ENCODE results near the gene PRSS53. TPM values are rescaled to one million over a fixed set of nuclear protein-coding genes. Genes with fewer than 3 reads are reported as not detected.
A peak's percentile ranks its signal among the peaks of the same experiment; 100 is the strongest.

PRSS53 gene
- total RNA-seq, 4 donors from 2014 or later = 0.41 to 1.3 (median 1.1) TPM

GRCh38 chr16:31077024-31077423, 11.7 kb downstream of the PRSS53 start:
- no peaks in the 10 kb centered on the region for H3K27me3 ChIP-seq
- 93 to 95% methylated on average over 4 to 7 of the region's 13 CpGs for WGBS, 2 donors
- DNase-seq = no peak
- H3K36me3 ChIP-seq = peaks cover 33 to 59% (median 51%) of the 10 kb centered on the region in 3 donors
- no peak overlapping the region for H3K27ac ChIP-seq
- H3K9me3 ChIP-seq = no peaks in the 10 kb centered on the region
- intact Hi-C loops (cut with DNase I) = no loop called here
- no peak overlapping the region for H3K4me3 ChIP-seq
- H3K4me1 ChIP-seq = peaks cover 14 to 42% (median 18%) of the 10 kb centered on the region in 3 donors
- no peak for TF ChIP-seq POLR2A (IDR thresholded peaks at IDR 0.05)
- TF ChIP-seq CTCF (IDR thresholded peaks at IDR 0.05) = no peak

GRCh38 chr16:31076319-31076718, 12.4 kb downstream of the PRSS53 start:
- Histone ChIP-seq H3K27me3 (no peaks in the 10 kb centered on the region), H3K36me3 (peaks cover 33 to 54% (median 48%) of the 10 kb centered on the region in 3 donors), H3K4me3 (no peak overlapping the region), H3K9me3 (no peaks in the 10 kb centered on the region), H3K27ac (no peak overlapping the region), H3K4me1 (peaks cover 15 to 42% (median 23%) of the 10 kb centered on the region in 3 donors)
- no peak for DNase-seq
- intact Hi-C loops (cut with DNase I) = no loop called here
- TF ChIP-seq POLR2A (IDR thresholded peaks at IDR 0.05) = no peak
- no peak for TF ChIP-seq CTCF (IDR thresholded peaks at IDR 0.05)
- 71 to 80% methylated on average over 1 to 7 of the region's 16 CpGs for WGBS, 2 donors

- H3K4me3 ChIP-seq = peak overlapping the region; percentile 92 to 97 (median 96)
Observed at GRCh38 chr16:31074814-31075183, 13.9 kb downstream of the PRSS53 start.

GRCh38 chr16:31073970-31074813, 14.6 kb downstream of the PRSS53 start, which contains the start of the genes ZNF646 and ZNF668:
ZNF646 (plus strand) TSS chr16:31074422; CDS start chr16:31076325, 1,903 bp downstream.
ZNF668 (minus strand) TSS chr16:31074240; CDS start chr16:31064459, 9,781 bp downstream.
- 0% methylated on average over 15 to 25 of the region's 48 CpGs for WGBS, 2 donors
- Histone ChIP-seq H3K36me3 (peaks cover 25 to 33% (median 26%) of the 10 kb centered on the region in 3 donors), H3K9me3 (no peaks in the 10 kb centered on the region), H3K27me3 (no peaks in the 10 kb centered on the region), H3K4me1 (peaks cover 15 to 48% (median 23%) of the 10 kb centered on the region in 3 donors), H3K4me3 (peak within 1 kb of the TSS; percentile 92 to 97 (median 96)), H3K27ac (peak within 1 kb of the TSS; percentile 95 to 99 (median 96))
- peak in 3 of 4 donors; percentile 56 to 73 (median 57) for TF ChIP-seq POLR2A (IDR thresholded peaks at IDR 0.05)
- no peak for TF ChIP-seq CTCF (IDR thresholded peaks at IDR 0.05)
- DNase-seq = peak; percentile 92
- intact Hi-C loops (cut with DNase I) = no loop called here

More at GRCh38 chr16:31074814-31075183, 13.9 kb downstream of the PRSS53 start:
- peaks cover 15 to 48% (median 23%) of the 10 kb centered on the region in 3 donors for H3K4me1 ChIP-seq
- peaks cover 25 to 39% (median 32%) of the 10 kb centered on the region in 3 donors for H3K36me3 ChIP-seq
- 1% methylated on average over 7 of the region's 7 CpGs for WGBS, 2 donors
- H3K9me3 ChIP-seq = no peaks in the 10 kb centered on the region
- DNase-seq = no peak
- TF ChIP-seq POLR2A (IDR thresholded peaks at IDR 0.05) = no peak
- H3K27ac ChIP-seq = peak overlapping the region; percentile 95 to 99 (median 96)
- intact Hi-C loops (cut with DNase I) = no loop called here
- no peaks in the 10 kb centered on the region for H3K27me3 ChIP-seq

GRCh38 chr16:31073142-31073969, 15.4 kb downstream of the PRSS53 start:
- Histone ChIP-seq H3K27me3 (no peaks in the 10 kb centered on the region), H3K36me3 (peaks cover 18 to 25% (median 19%) of the 10 kb centered on the region in 3 donors), H3K4me1 (peaks cover 15 to 48% (median 23%) of the 10 kb centered on the region in 3 donors), H3K27ac (peak overlapping the region; percentile 95 to 99 (median 96)), H3K9me3 (no peaks in the 10 kb centered on the region), H3K4me3 (peak overlapping the region; percentile 92 to 97 (median 96))
- intact Hi-C loops (cut with DNase I) = no loop called here
- WGBS, 2 donors = 0% methylated on average over 11 of the region's 83 CpGs
- TF ChIP-seq POLR2A (IDR thresholded peaks at IDR 0.05) (no peak), CTCF (IDR thresholded peaks at IDR 0.05) (peak in 1 of 6 experiments; percentile 25)
- peak; percentile 55 for DNase-seq
